ENCODE results near the gene STAG1.

Gene STAG1

GRCh38 chr3:136350557-136350956 is 401.6 kb downstream of the STAG1 start:
- H3K9me3 ChIP-seq (ENCODE audit: insufficient read depth, low read depth, low read length), result no peaks in the 10 kb centered on the region
- no peaks in the 10 kb centered on the region for H3K27me3 ChIP-seq (ENCODE audit: insufficient read depth, low read length, poor library complexity, severe bottlenecking)
- H3K4me3 ChIP-seq (ENCODE audit: low read length, poor library complexity, severe bottlenecking), result no peak overlapping the region
- H3K4me1 ChIP-seq (ENCODE audit: insufficient read depth, low read length, poor library complexity, severe bottlenecking), result peaks cover 6% of the 10 kb centered on the region
- no peak overlapping the region for H2AFZ ChIP-seq (ENCODE audit: low read length)
- no peak overlapping the region for H3K4me2 ChIP-seq (ENCODE audit: low read depth, low read length, poor library complexity, severe bottlenecking)
- no peak overlapping the region for H3K9ac ChIP-seq (ENCODE audit: low read depth, low read length, poor library complexity, severe bottlenecking)
- TF ChIP-seq EZH2phosphoT487 (IDR thresholded peaks at IDR 0.05; ENCODE audit: borderline replicate concordance) (no peak), CTCF (conservative IDR thresholded peaks at IDR 0.05; ENCODE audit: low read length) (no peak)
- H3F3A ChIP-seq (ENCODE audit: low read depth), result no peaks in the 10 kb centered on the region
- H3K9me2 ChIP-seq (replicated peaks; ENCODE audit: low read depth, low read length), result no peaks in the 10 kb centered on the region
- H3K36me3 ChIP-seq (ENCODE audit: insufficient read depth, low read length), result peaks cover 28% of the 10 kb centered on the region
- no peaks in the 10 kb centered on the region for H4K20me1 ChIP-seq (ENCODE audit: insufficient read depth, low read length, poor library complexity, severe bottlenecking)
- no peaks in the 10 kb centered on the region for H3K79me2 ChIP-seq (ENCODE audit: insufficient read depth, low read length)

GRCh38 chr3:136350132-136350531 is 402.0 kb downstream of the STAG1 start:
- Histone ChIP-seq H3K9me2 (replicated peaks; ENCODE audit: low read depth, low read length) (no peaks in the 10 kb centered on the region), H2AFZ (ENCODE audit: low read length) (no peak overlapping the region), H3K4me2 (ENCODE audit: low read depth, low read length, poor library complexity, severe bottlenecking) (no peak overlapping the region), H4K20me1 (ENCODE audit: insufficient read depth, low read length, poor library complexity, severe bottlenecking) (no peaks in the 10 kb centered on the region), H3K9me3 (ENCODE audit: insufficient read depth, low read depth, low read length) (no peaks in the 10 kb centered on the region), H3K79me2 (ENCODE audit: insufficient read depth, low read length) (no peaks in the 10 kb centered on the region), H3K36me3 (ENCODE audit: insufficient read depth, low read length) (peaks cover 25% of the 10 kb centered on the region), H3K4me1 (ENCODE audit: insufficient read depth, low read length, poor library complexity, severe bottlenecking) (peaks cover 6% of the 10 kb centered on the region), H3F3A (ENCODE audit: low read depth) (no peaks in the 10 kb centered on the region), H3K27me3 (ENCODE audit: insufficient read depth, low read length, poor library complexity, severe bottlenecking) (no peaks in the 10 kb centered on the region), H3K4me3 (ENCODE audit: low read length, poor library complexity, severe bottlenecking) (no peak overlapping the region), H3K9ac (ENCODE audit: low read depth, low read length, poor library complexity, severe bottlenecking) (no peak overlapping the region)
- no peak for TF ChIP-seq EZH2phosphoT487 (IDR thresholded peaks at IDR 0.05; ENCODE audit: borderline replicate concordance)

GRCh38 chr3:136346486-136346885 is 405.7 kb downstream of the STAG1 start:
- no peaks in the 10 kb centered on the region for H3K79me2 ChIP-seq (ENCODE audit: insufficient read depth, low read length)
- H3K4me2 ChIP-seq (ENCODE audit: low read depth, low read length, poor library complexity, severe bottlenecking), result no peak overlapping the region
- TF ChIP-seq EZH2phosphoT487 (IDR thresholded peaks at IDR 0.05; ENCODE audit: borderline replicate concordance), result no peak
- TF ChIP-seq CTCF (conservative IDR thresholded peaks at IDR 0.05; ENCODE audit: low read length), result no peak
- peaks cover 45% of the 10 kb centered on the region; the same call in 1 of the 2 replicates for H3K36me3 ChIP-seq (ENCODE audit: insufficient read depth, low read length)
- no peaks in the 10 kb centered on the region for H3K27me3 ChIP-seq (ENCODE audit: insufficient read depth, low read length, poor library complexity, severe bottlenecking)
- no peaks in the 10 kb centered on the region for H3K9me2 ChIP-seq (replicated peaks; ENCODE audit: low read depth, low read length)
- H3K9me3 ChIP-seq (ENCODE audit: insufficient read depth, low read depth, low read length), result no peaks in the 10 kb centered on the region
- no peaks in the 10 kb centered on the region for H4K20me1 ChIP-seq (ENCODE audit: insufficient read depth, low read length, poor library complexity, severe bottlenecking)
- H3K4me1 ChIP-seq (ENCODE audit: insufficient read depth, low read length, poor library complexity, severe bottlenecking), result no peaks in the 10 kb centered on the region
- no peak overlapping the region for H3K9ac ChIP-seq (ENCODE audit: low read depth, low read length, poor library complexity, severe bottlenecking)
- no peaks in the 10 kb centered on the region for H3F3A ChIP-seq (ENCODE audit: low read depth)
- no peak overlapping the region for H2AFZ ChIP-seq (ENCODE audit: low read length)
- no peak overlapping the region for H3K4me3 ChIP-seq (ENCODE audit: low read length, poor library complexity, severe bottlenecking)

- H3K27me3 ChIP-seq (ENCODE audit: insufficient read depth, low read length, poor library complexity, severe bottlenecking), result no peaks in the 10 kb centered on the region
- no peaks in the 10 kb centered on the region for H3K4me1 ChIP-seq (ENCODE audit: insufficient read depth, low read length, poor library complexity, severe bottlenecking)
- H3K9me3 ChIP-seq (ENCODE audit: insufficient read depth, low read depth, low read length), result no peaks in the 10 kb centered on the region
- H3K4me3 ChIP-seq (ENCODE audit: low read length, poor library complexity, severe bottlenecking), result no peak overlapping the region
- TF ChIP-seq CTCF (conservative IDR thresholded peaks at IDR 0.05; ENCODE audit: low read length), result no peak
- H2AFZ ChIP-seq (ENCODE audit: low read length), result no peak overlapping the region
- H3K9me2 ChIP-seq (replicated peaks; ENCODE audit: low read depth, low read length), result no peaks in the 10 kb centered on the region
- peaks cover 57% of the 10 kb centered on the region; the same call in 1 of the 2 replicates for H3K36me3 ChIP-seq (ENCODE audit: insufficient read depth, low read length)
- no peak overlapping the region for H3K4me2 ChIP-seq (ENCODE audit: low read depth, low read length, poor library complexity, severe bottlenecking)
- H4K20me1 ChIP-seq (ENCODE audit: insufficient read depth, low read length, poor library complexity, severe bottlenecking), result no peaks in the 10 kb centered on the region
- H3K9ac ChIP-seq (ENCODE audit: low read depth, low read length, poor library complexity, severe bottlenecking), result no peak overlapping the region
- no peaks in the 10 kb centered on the region for H3K79me2 ChIP-seq (ENCODE audit: insufficient read depth, low read length)
- H3F3A ChIP-seq (ENCODE audit: low read depth), result no peaks in the 10 kb centered on the region
Measured at GRCh38 chr3:136343873-136344555, 408.2 kb downstream of the STAG1 start.

Measured in Loucy (cell line).